Upper lobe of right lung (tissue), 1 donor: Measurements from ENCODE around the gene CDH19. TPM values are rescaled to one million over a fixed set of nuclear protein-coding genes. Genes with fewer than 3 reads are reported as not detected.

Source experiments
- ATAC-seq: fragments of 200-7000 bp; cut with Tn5 transposase; one replicate; pipeline ENCODE4 v1.9.1; 2020; ENCODE audit warnings: mild to moderate bottlenecking, moderate library complexity
- DNase-seq: peaks from one replicate; pipeline ENCODE4 v3.0.0-alpha.2; 2020
- H3K27ac ChIP-seq: fragments of 200-600 bp; one replicate; pipeline ENCODE4 v1.8.0; 2022
- H3K27me3 ChIP-seq: fragments of 200-600 bp; one replicate; pipeline ENCODE4 v1.8.0; 2022; ENCODE audit warnings: mild to moderate bottlenecking
- H3K36me3 ChIP-seq: fragments of 200-600 bp; one replicate; pipeline ENCODE4 v1.8.0; 2022
- H3K4me1 ChIP-seq: fragments of 200-600 bp; one replicate; pipeline ENCODE4 v1.8.0; 2022
- H3K4me3 ChIP-seq: fragments of 200-600 bp; one replicate; pipeline ENCODE4 v1.8.0; 2022; ENCODE audit warnings: mild to moderate bottlenecking
- H3K9me3 ChIP-seq: fragments of 200-600 bp; one replicate; pipeline ENCODE4 v1.8.0; 2022
- intact Hi-C: fragments of 100-400 bp; cut with DNase I; formaldehyde crosslinking; loops from one replicate; pipeline ENCODE4 v1.11.0; 2022
- total RNA-seq: library from RNA; stranded (reverse); fragmentation: NEBNext Ultra II Directional; extraction: Animal tissue kit (Norgen Biotek cat#: 25700); gene quantifications from one replicate; pipeline ENCODE4 v1.2.1, GENCODE V29; 2021
- TF ChIP-seq, protein P1 (sequence below): fragments of 200-600 bp; IDR thresholded peaks from one replicate; pipeline ENCODE4 v1.8.0; 2022; ENCODE audit warnings: antibody characterized with exemption
- donor health status: DM: no; HTN: yes; CAD: no; lungs with severe emphysema.

CDH19 gene
- total RNA-seq, 1 donor from 2014 or later: 1.4 TPM

DNA sequence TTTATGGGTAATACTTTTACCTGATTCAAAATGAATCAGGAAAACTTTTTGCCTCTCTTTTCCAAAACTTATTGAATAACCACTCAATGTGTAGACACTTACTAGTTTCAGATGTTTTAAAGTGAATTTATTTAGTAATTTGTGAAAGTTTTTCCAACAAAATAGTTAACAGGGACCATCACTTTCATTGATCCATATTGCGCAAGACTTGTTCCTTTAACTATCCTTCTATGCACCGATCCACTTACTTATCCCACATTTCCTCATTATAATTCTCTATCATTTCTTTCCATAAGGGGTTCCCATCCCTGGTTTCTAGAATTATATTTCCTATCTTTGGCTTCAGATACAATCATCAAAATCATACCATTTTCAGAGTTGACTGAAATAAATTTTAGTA lies 48.3 kb downstream of the CDH19 start:
- no peak for ATAC-seq

DNA sequence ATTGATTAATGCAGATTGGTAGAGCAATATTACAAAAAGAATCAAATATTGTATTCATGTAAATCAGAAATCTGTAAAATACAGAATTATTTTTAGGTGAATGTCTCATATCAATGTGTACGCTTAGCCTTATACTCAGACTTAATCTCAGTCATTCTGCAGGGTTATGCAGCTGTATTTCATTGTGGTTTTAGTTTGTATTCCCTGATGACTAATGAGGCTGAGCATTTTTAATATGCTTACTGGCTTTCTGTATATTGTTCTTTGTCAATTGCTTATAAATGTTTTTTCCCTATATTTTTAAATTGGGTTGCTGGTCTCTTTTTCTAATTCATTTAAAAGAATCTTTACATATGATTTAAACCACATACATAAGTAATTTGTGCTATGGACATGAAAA lies 50.1 kb downstream of the CDH19 start:
- Histone ChIP-seq H3K36me3 (no peaks in the 10 kb centered on the region), H3K4me3 (no peak overlapping the region), H3K9me3 (no peaks in the 10 kb centered on the region), H3K4me1 (no peaks in the 10 kb centered on the region), H3K27me3 (no peaks in the 10 kb centered on the region), H3K27ac (no peak overlapping the region)
- ATAC-seq: no peak
- no peak for DNase-seq
- intact Hi-C loops: no loop called here
- TF ChIP-seq, protein P1, sequence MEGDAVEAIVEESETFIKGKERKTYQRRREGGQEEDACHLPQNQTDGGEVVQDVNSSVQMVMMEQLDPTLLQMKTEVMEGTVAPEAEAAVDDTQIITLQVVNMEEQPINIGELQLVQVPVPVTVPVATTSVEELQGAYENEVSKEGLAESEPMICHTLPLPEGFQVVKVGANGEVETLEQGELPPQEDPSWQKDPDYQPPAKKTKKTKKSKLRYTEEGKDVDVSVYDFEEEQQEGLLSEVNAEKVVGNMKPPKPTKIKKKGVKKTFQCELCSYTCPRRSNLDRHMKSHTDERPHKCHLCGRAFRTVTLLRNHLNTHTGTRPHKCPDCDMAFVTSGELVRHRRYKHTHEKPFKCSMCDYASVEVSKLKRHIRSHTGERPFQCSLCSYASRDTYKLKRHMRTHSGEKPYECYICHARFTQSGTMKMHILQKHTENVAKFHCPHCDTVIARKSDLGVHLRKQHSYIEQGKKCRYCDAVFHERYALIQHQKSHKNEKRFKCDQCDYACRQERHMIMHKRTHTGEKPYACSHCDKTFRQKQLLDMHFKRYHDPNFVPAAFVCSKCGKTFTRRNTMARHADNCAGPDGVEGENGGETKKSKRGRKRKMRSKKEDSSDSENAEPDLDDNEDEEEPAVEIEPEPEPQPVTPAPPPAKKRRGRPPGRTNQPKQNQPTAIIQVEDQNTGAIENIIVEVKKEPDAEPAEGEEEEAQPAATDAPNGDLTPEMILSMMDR: no peak

More for the DNA sequence above, 48.3 kb downstream of the CDH19 start:
- Histone ChIP-seq H3K4me1 (no peaks in the 10 kb centered on the region), H3K27ac (no peak overlapping the region), H3K4me3 (no peak overlapping the region), H3K9me3 (no peaks in the 10 kb centered on the region), H3K36me3 (no peaks in the 10 kb centered on the region), H3K27me3 (no peaks in the 10 kb centered on the region)
- intact Hi-C loops: no loop called here
- DNase-seq: no peak
- TF ChIP-seq, protein P1: no peak

DNA sequence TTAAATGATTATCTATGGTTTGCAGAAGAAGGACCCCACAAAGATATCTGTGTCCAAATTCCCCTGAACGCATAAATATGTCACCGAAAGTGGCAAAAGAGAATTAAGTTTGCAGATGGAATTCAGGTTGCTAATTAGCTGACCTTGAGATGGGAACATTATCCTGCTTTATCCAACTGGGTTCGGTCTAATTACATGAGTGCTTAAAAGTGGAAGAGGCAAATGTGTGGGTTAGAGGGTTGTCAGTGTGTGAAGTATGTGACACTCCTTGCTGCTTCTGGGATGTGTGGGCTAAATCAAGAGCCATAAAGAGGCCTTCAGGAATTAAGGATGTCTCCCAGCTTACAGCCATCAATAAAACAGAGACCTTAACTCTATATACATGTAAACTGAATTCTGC lies 53.5 kb downstream of the CDH19 start:
- DNase-seq (no peak), ATAC-seq (no peak)
- Histone ChIP-seq H3K36me3 (no peaks in the 10 kb centered on the region), H3K9me3 (no peaks in the 10 kb centered on the region), H3K27ac (no peak overlapping the region), H3K4me1 (no peaks in the 10 kb centered on the region), H3K27me3 (no peaks in the 10 kb centered on the region), H3K4me3 (no peak overlapping the region)
- intact Hi-C loops: no loop called here
- TF ChIP-seq, protein P1: no peak

DNA sequence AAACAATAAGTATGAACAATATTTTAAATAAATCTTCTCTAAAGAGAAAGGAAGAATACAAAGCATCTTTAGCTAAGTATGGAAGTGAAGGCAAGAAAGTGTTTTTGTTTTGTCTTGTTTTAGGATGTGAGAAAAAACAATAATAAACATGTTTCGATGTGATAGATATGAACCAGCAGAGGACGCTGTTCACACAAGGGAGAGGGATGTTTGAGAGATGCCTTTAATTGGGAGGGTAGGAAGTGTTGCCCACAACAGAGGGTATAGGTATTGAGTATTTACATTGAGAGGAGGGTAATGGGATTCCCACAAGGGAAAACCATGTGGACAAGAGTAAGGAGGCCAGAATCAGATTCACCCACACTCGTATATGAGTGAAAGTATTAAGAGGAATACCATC lies 55.1 kb downstream of the CDH19 start:
- no peaks in the 10 kb centered on the region for H3K4me1 ChIP-seq
- TF ChIP-seq, protein P1: peak; percentile 10
- DNase-seq: no peak
- H3K36me3 ChIP-seq: no peaks in the 10 kb centered on the region
- ATAC-seq: no peak
- intact Hi-C loops: no loop called here
- no peak overlapping the region for H3K27ac ChIP-seq
- H3K9me3 ChIP-seq: no peaks in the 10 kb centered on the region
- no peak overlapping the region for H3K4me3 ChIP-seq
- H3K27me3 ChIP-seq: no peaks in the 10 kb centered on the region

DNA sequence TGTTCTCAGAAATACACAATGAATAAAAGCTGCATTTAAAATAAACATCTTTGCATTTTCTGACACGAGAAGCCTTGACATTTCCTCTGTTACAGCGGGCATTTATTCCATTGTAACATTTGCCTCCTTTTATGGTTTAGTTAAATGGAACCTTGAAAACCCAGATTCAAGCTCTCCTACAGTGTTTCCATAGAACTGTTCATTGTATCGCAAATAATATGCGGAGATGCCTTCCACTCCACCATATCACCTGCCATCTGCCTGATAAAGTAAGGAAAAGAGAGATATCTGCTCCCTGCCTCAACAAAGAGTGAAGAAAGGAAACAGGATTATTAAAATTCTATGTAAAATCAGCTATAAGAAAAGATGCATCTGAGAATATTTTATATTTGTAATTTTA lies 69.8 kb downstream of the CDH19 start:
- TF ChIP-seq, protein P1: no peak
- ATAC-seq: no peak
- H3K27ac ChIP-seq: no peak overlapping the region
- no peaks in the 10 kb centered on the region for H3K4me1 ChIP-seq
- intact Hi-C loops: no loop called here
- DNase-seq: no peak
- H3K36me3 ChIP-seq: no peaks in the 10 kb centered on the region
- H3K9me3 ChIP-seq: no peaks in the 10 kb centered on the region
- H3K27me3 ChIP-seq: no peaks in the 10 kb centered on the region
- no peak overlapping the region for H3K4me3 ChIP-seq

DNA sequence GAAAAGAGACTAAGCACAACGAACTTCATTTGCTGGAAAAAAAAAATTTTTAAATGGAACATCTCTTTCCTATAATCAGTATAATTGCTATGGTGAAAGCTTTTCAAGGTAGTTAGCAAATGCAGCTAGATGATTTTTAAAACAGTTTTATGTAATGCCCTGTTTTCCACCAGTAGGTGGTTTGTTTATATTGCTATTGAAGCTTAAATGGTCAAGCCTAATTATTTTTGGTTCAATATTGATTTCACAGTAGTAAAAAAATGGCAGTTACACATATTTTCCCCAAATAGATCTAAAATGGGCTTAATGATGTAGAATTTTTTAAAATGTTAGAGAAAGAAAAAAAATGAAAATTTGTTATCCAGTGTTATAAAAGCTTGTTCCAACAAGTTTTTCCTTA lies 70.2 kb downstream of the CDH19 start:
- intact Hi-C loops: no loop called here
- TF ChIP-seq, protein P1: no peak
- H3K4me1 ChIP-seq: no peaks in the 10 kb centered on the region

More for the DNA sequence above, 70.2 kb downstream of the CDH19 start:
- H3K27me3 ChIP-seq: no peaks in the 10 kb centered on the region
- DNase-seq: no peak
- no peak overlapping the region for H3K27ac ChIP-seq
- no peaks in the 10 kb centered on the region for H3K9me3 ChIP-seq
- ATAC-seq: no peak
- H3K36me3 ChIP-seq: no peaks in the 10 kb centered on the region
- no peak overlapping the region for H3K4me3 ChIP-seq
